ENCODE results near the gene SLC23A1.

GRCh38 chr5:139387611-139388197 lies 4.6 kb upstream of the SLC23A1 start:
- TF ChIP-seq EP300 (IDR thresholded peaks at IDR 0.05; ENCODE audit: borderline replicate concordance): no peak
- no peak for TF ChIP-seq CREB1 (IDR thresholded peaks at IDR 0.05; ENCODE audit: low read depth)
- no peak for TF ChIP-seq YY1 (IDR thresholded peaks at IDR 0.05; ENCODE audit: low read depth)
- TF ChIP-seq TAF1 (IDR thresholded peaks at IDR 0.05; ENCODE audit: low read depth): no peak

All from Ishikawa (cell line).